Osteoblast (primary cell): Measurements from ENCODE around the gene IFIT5. TPM values are rescaled to one million over a fixed set of nuclear protein-coding genes. Genes with fewer than 3 reads are reported as not detected.

Source experiments
- DNase-seq: peaks from one replicate; pipeline ENCODE4 v3.0.0; 2011; ENCODE audit warnings: low spot score, mixed read lengths; ENCODE audit not compliant: insufficient read length; ENCODE audit errors: missing footprints
- H2AFZ ChIP-seq: 2 replicates; pipeline ENCODE4 v1.6.0; 2011; ENCODE audit warnings: mild to moderate bottlenecking, low read length
- H3K27ac ChIP-seq: 2 replicates; pipeline ENCODE4 v1.5.1; 2011; ENCODE audit warnings: mild to moderate bottlenecking, low read depth, low read length, moderate library complexity
- H3K27me3 ChIP-seq: 2 replicates; pipeline ENCODE4 v1.6.0; 2012; ENCODE audit warnings: mild to moderate bottlenecking, control low read depth, inconsistent platforms, low read length, moderate library complexity; ENCODE audit not compliant: insufficient read depth
- H3K36me3 ChIP-seq: 2 replicates; pipeline ENCODE4 v1.5.1; 2011; ENCODE audit warnings: mild to moderate bottlenecking, low read length, control low read depth, moderate library complexity; ENCODE audit not compliant: insufficient read depth
- H3K4me1 ChIP-seq: 2 replicates; pipeline ENCODE4 v1.5.1; 2011; ENCODE audit warnings: mild to moderate bottlenecking, low read length, control low read depth, moderate library complexity; ENCODE audit not compliant: insufficient read depth
- H3K4me2 ChIP-seq: 2 replicates; pipeline ENCODE4 v1.6.0; 2011; ENCODE audit warnings: mild to moderate bottlenecking, low read length; ENCODE audit not compliant: insufficient read depth
- H3K4me3 ChIP-seq: fragments of 200-600 bp; sonication (generic); 3 replicates; pipeline ENCODE4 v1.5.1; 2012; ENCODE audit warnings: mild to moderate bottlenecking, low read length, inconsistent platforms; ENCODE audit not compliant: insufficient read depth
- H3K79me2 ChIP-seq: 2 replicates; pipeline ENCODE4 v1.6.0; 2012; ENCODE audit warnings: mild to moderate bottlenecking, low read length, control low read depth, inconsistent platforms; ENCODE audit not compliant: insufficient read depth
- H3K9me3 ChIP-seq: 2 replicates; pipeline ENCODE4 v1.5.1; 2011; ENCODE audit warnings: low read depth, low read length, control low read depth
- H4K20me1 ChIP-seq: 2 replicates; pipeline ENCODE4 v1.6.0; 2012; ENCODE audit warnings: mild to moderate bottlenecking, low read length, control low read depth; ENCODE audit not compliant: insufficient read depth
- total RNA-seq: library from RNA; depleted of rRNA; stranded (reverse); fragments of >200 nt; gene quantifications from 2 replicates; pipeline ENCODE4 v1.2.3, GENCODE V29; 2012
- TF ChIP-seq, protein P1 (sequence below): IDR thresholded peaks from 2 replicates; pipeline ENCODE4 v1.5.1; 2011; ENCODE audit warnings: mild to moderate bottlenecking, low read depth, low read length, moderate library complexity; ENCODE audit errors: extremely low read depth

The IFIT5 gene
- total RNA-seq, 1 donor: 39.1 TPM

DNA sequence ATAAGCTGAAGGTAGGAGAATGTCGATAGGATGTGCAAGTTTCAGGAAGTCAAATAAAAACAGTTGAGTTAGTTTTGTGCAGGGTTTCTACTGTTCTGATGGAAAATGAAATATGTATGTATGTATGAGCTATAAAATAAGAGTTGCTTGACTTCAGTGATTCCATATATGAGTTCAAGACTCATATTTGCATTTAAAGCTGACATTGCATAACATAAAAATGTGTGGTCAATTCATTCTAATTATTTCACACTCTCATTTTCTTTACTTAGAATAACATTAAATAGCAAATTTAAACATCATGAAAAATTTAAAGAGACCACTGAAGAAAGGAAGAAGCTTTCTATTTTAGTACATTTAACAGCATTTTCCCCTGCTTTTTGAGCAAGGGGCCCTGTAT lies 37.8 kb downstream of the IFIT5 start:
- Histone ChIP-seq H3K4me2 (no peak overlapping the region), H3K4me1 (no peaks in the 10 kb centered on the region), H2AFZ (peak overlapping the region; percentile 32), H3K27me3 (no peaks in the 10 kb centered on the region), H3K27ac (no peak overlapping the region), H4K20me1 (no peaks in the 10 kb centered on the region), H3K79me2 (no peaks in the 10 kb centered on the region), H3K4me3 (no peak overlapping the region), H3K9me3 (no peaks in the 10 kb centered on the region), H3K36me3 (no peaks in the 10 kb centered on the region)
- DNase-seq: no peak
- TF ChIP-seq, protein P1, sequence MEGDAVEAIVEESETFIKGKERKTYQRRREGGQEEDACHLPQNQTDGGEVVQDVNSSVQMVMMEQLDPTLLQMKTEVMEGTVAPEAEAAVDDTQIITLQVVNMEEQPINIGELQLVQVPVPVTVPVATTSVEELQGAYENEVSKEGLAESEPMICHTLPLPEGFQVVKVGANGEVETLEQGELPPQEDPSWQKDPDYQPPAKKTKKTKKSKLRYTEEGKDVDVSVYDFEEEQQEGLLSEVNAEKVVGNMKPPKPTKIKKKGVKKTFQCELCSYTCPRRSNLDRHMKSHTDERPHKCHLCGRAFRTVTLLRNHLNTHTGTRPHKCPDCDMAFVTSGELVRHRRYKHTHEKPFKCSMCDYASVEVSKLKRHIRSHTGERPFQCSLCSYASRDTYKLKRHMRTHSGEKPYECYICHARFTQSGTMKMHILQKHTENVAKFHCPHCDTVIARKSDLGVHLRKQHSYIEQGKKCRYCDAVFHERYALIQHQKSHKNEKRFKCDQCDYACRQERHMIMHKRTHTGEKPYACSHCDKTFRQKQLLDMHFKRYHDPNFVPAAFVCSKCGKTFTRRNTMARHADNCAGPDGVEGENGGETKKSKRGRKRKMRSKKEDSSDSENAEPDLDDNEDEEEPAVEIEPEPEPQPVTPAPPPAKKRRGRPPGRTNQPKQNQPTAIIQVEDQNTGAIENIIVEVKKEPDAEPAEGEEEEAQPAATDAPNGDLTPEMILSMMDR: no peak

DNA sequence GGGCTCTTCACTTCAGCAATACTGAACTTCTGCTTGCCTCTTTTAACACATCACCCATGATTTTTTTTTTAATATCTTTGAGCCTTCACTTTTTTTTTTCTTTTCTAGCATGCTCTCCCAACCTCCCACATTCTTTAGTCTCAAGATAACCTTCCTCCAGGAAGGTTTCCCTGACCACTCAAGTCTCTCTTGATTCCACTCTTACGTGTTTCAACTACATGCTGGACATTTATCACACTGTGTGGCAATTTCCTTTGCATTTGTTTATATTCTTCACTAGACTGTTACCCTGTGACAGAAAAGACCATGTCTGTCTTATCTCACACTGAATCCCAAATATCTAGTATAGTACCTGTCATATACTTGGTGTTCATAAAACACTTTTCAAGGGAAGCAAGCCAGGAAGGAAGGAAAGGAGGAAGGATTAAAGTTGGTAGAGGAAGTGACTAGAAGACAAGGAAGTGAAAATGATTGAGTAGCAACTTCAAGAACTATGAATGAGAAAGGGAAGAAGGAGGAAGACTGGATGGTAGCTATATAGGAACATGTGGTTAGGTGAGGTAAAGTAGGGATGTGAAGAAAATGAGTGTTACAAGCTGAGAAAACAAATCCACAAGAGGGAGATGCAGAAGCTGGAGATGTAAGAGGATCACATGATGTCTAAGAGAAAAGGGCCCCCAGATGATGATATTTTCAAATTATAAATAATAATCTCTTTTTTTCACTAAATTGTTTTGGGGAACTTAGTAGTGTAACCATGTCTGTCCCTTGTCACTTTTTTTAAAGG lies 40.4 kb downstream of the IFIT5 start:
- H3K36me3 ChIP-seq: no peaks in the 10 kb centered on the region
- TF ChIP-seq, protein P1: no peak
- DNase-seq: no peak

DNA sequence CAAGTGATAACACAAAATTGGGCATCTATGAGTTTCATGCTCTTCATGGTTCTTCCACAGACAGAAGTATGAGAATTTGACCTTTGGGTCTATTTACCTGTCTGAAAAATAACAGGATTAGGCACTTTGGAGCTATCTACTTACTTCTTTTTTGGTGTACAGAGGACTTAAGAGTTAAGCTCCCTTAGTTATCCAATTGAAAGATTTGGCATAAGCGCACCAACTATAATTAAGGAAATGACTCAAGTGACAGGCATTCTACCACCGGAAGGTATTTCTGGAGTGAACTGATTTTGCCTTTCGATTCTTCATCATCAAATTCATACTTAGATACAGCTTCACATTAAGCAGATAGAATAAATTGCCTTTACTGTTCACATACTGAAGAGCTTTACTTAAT lies 43.9 kb downstream of the IFIT5 start:
- H3K4me1 ChIP-seq: peaks cover 12% of the 10 kb centered on the region
- no peak for DNase-seq
- H3K27me3 ChIP-seq: no peaks in the 10 kb centered on the region
- peak overlapping the region; percentile 20 for H3K4me3 ChIP-seq
- TF ChIP-seq, protein P1: no peak
- no peaks in the 10 kb centered on the region for H3K79me2 ChIP-seq
- H3K36me3 ChIP-seq: no peaks in the 10 kb centered on the region
- peak overlapping the region; percentile 56 for H2AFZ ChIP-seq
- peak overlapping the region; percentile 24 for H3K27ac ChIP-seq
- peak overlapping the region; percentile 42 for H3K4me2 ChIP-seq
- no peaks in the 10 kb centered on the region for H3K9me3 ChIP-seq
- no peaks in the 10 kb centered on the region for H4K20me1 ChIP-seq

More for the DNA sequence above, 40.4 kb downstream of the IFIT5 start:
- Histone ChIP-seq H3K9me3 (no peaks in the 10 kb centered on the region), H3K4me2 (no peak overlapping the region), H2AFZ (peak overlapping the region; percentile 32), H4K20me1 (no peaks in the 10 kb centered on the region), H3K4me1 (peaks cover 12% of the 10 kb centered on the region), H3K79me2 (no peaks in the 10 kb centered on the region), H3K27me3 (no peaks in the 10 kb centered on the region), H3K27ac (no peak overlapping the region), H3K4me3 (no peak overlapping the region)

DNA sequence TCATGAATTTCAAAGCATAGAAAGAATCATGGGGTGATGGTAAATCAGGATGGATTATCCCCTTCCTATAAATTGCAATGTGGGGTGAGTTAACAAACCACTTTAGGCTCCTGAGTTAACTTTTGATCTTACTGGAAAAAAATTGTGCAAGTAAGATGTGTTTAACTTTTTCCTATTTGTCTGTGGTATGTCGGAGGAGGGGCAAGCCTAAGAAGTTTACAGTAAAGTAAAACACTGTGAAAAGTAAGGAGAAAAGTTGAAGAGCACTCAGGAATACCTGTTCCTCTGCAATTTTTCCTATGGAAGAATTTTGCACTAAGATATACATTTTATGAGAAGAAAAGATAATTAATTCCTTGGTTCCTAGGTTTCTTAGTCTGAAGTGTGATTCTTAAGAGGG lies 44.4 kb downstream of the IFIT5 start:
- no peaks in the 10 kb centered on the region for H3K27me3 ChIP-seq
- H4K20me1 ChIP-seq: no peaks in the 10 kb centered on the region
- H2AFZ ChIP-seq: no peak overlapping the region
- H3K36me3 ChIP-seq: no peaks in the 10 kb centered on the region
- H3K9me3 ChIP-seq: no peaks in the 10 kb centered on the region
- no peak for DNase-seq
- H3K4me1 ChIP-seq: peaks cover 12% of the 10 kb centered on the region
- TF ChIP-seq, protein P1: no peak
- peak overlapping the region; percentile 20 for H3K4me3 ChIP-seq
- no peaks in the 10 kb centered on the region for H3K79me2 ChIP-seq
- H3K27ac ChIP-seq: peak overlapping the region; percentile 24
- H3K4me2 ChIP-seq: peak overlapping the region; percentile 42
